GM18502 (cell line): ENCODE data around the gene STPG4.
"Not testable (repeated sequence)": the region's sequence is repeated elsewhere in the genome, so short reads cannot be mapped to it uniquely, and the experiment has no call there.

Source experiments
- ATAC-seq: cut with Tn5 transposase; IDR thresholded peaks from one replicate; pipeline ENCODE4 v1.9.1; 2021; ENCODE audit warnings: mild to moderate bottlenecking; ENCODE audit not compliant: unreplicated experiment, poor library complexity

The STPG4 gene

DNA sequence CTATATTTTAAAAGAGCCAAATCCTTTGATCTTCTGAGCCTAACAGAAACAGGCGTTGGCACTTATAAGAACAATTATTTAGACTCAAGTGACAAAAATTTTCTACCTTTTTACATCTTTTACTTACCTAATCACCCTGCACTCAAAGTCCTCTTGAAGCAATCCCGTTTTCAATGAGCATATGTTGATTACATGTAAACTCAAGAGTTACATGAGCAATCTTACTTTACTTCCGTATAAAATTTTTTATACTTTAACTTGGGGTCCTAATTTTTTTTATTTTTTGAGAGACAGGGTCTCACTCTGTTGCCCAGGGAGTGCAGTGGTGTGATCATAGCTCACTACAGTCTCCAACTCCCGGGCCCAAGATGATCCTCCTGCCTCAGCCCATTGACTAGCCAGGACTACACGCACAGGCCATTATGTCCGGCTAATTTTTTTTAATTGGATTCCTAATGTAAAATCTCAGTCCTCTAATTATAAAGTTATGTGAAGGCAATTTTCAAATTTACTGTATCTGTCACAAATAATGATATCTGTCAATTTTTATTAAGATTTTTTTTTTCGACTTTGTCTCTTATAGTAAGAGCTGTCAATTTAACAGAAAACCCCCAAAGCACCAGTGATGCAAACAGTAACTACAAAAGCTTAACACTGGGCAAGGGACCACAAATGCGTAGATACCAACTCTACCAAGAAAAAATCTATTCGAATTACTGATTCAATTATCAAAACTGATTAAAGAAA lies 19.1 kb upstream of the STPG4 start:
- ATAC-seq = no peak

DNA sequence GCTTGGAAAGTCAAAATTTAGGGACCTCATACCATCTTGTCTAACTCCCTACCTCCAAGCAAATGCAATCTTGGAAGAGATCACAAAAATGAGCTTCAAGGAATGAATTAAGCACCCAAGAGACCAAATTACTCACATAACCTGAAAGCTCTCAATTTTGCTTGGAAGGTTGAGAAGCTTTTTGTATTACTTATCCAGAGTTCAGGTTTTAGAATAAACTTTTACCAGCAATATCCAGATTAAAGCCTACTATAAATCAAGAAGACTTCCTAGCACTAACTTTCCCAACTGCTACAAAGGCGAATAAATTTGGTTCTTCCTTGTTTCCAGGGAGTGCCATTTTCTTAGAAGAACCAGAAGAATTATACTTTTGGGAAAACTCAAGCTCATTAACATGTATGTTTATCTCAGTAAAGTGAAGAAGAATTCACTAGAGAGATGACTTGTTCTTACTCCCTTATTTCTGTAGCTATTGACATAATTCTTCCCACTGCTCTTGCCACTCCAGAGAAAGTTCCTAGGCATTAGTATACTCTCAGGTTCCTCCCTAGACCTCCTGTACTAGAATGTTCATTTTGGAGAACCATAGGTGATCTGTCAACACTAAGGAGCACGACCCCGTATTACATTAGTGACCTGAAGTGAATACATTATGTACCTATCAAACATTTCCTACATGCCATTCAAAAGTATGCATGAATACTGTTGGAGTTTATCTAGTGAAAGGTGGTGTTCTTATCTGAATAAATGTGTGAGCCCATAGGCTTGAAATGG lies 18.0 kb upstream of the STPG4 start:
- no peak for ATAC-seq

- no peak for ATAC-seq
Observed at GRCh38 chr2:47172156-47172921, 17.2 kb upstream of the STPG4 start.

DNA sequence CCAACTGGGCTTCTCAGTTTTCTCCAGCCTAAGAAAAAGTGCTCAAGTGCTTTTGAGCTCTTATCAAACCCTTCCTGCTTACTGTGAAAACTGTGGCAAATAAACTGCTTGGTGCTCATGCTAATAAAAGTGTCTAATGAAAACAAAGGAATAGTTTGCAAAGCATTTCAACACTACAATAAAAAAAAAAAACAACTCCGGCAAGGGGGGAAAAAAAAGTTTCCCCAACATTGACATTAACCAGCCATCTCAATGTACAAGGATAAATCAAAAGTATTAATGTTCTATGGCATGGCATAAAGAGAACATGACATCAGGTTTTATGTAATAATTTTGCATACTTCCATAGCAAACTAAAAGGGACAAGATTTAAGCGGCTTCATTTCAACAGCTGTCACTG lies 14.7 kb upstream of the STPG4 start:
- no peak for ATAC-seq

DNA sequence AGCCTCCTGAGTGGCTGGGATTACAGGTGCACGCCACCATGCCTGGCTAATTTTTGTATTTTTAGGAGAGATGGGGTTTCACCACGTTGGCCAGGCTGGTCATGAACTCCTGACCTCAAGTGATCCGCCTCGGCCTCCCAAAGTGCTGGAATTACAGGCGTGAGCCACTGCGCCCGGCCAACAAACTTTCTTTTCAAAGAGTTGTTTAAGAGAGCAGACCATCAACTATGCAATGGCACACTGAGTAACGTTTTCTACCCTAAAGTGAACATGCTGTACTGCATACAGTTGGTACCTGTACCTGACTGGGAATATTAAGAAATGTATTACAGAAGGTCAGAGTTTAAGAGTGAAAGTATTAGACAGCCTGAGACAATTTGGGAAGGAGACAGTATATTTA lies 13.8 kb upstream of the STPG4 start:
- ATAC-seq = not testable (repeated sequence)

- ATAC-seq = no peak
Observed at GRCh38 chr2:47167149-47167548, 12.0 kb upstream of the STPG4 start.

GRCh38 chr2:47165001-47165555 lies 10.0 kb upstream of the STPG4 start:
- ATAC-seq = no peak

- ATAC-seq = no peak
Observed at GRCh38 chr2:47162780-47163179, 7.7 kb upstream of the STPG4 start.

GRCh38 chr2:47161475-47161874 lies 6.4 kb upstream of the STPG4 start:
- ATAC-seq = no peak

DNA sequence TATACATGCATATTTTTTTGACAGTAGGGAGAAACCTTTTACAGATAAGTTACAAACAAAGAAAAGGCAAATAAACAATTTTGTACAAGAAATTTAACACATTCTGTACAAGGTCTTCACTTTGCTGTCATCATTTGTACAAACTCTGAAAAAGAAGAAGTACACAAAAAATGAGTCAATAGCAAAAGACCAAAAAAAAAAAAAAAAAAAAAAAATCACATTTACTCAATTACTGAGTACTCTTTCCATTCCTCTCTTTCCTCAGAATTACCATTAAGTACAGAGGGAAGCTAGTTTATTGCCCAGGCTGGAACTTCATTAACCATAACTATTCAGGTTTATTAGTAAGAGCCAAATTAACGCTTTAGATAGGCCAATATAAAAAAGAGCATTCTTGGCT lies 5.6 kb upstream of the STPG4 start:
- no peak for ATAC-seq

- no peak for ATAC-seq
Observed at GRCh38 chr2:47160211-47160610, 5.1 kb upstream of the STPG4 start.

DNA sequence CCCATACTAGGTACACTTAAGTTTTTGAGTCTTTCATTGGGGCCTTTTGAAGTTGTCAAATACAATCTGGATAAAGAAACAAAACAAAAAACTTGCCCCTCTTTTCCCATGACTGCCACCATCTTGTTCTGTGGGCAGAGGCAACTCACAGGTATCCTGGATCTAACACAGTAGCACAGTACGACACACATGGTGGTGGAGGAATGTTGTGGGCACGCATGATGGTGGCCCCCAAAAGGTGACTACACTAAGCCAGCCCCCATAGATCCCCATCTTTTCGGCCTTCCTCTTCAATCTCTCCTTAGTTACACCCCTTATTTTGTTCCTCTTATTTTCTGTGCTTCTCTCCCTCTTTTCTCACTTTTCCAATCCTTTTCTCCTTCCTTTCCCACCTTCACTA lies 4.5 kb upstream of the STPG4 start:
- no peak for ATAC-seq

GRCh38 chr2:47158576-47158975 lies 3.5 kb upstream of the STPG4 start:
- no peak for ATAC-seq

GRCh38 chr2:47152803-47153202 lies 2.3 kb downstream of the STPG4 start:
- ATAC-seq = no peak

GRCh38 chr2:47150175-47150574 lies 4.9 kb downstream of the STPG4 start:
- ATAC-seq = no peak

GRCh38 chr2:47147021-47147420 lies 8.1 kb downstream of the STPG4 start:
- ATAC-seq = no peak

GRCh38 chr2:47145466-47145865 lies 9.6 kb downstream of the STPG4 start:
- ATAC-seq = no peak

DNA sequence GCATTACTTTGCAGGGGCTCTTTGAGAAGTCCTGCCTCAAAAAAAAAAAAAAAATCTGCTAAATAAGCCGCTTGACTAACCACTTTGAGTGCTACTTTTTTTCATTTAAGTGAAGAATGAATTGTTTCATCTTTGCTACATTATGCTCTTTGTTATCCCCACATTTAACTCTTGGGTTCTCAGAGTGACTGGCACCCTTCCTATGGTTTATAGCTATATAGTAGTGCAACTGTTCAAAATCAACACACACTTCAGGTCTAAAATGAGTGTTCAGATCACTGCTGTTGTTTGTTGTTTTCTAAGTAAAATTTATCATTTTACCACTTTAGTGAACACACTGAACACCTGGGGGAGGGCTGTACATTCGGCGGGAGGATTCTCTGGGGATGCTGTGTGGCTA lies 13.6 kb downstream of the STPG4 start:
- ATAC-seq = no peak

GRCh38 chr2:47134386-47135090 lies 20.6 kb downstream of the STPG4 start:
- ATAC-seq = no peak

GRCh38 chr2:47133046-47133445 lies 22.1 kb downstream of the STPG4 start:
- no peak for ATAC-seq
